AG10803 (cell line): ENCODE data around the gene ABHD12.

ENCODE experiments used
- DNase-seq: peaks from one replicate; pipeline ENCODE4 v3.0.0; 2010; ENCODE audit warnings: low read depth
- H3K4me3 ChIP-seq: 2 replicates; pipeline ENCODE4 v1.5.1; 2011; ENCODE audit warnings: mild to moderate bottlenecking, low read length, control low read depth
- TF ChIP-seq, protein P1 (sequence below): conservative IDR thresholded peaks from 2 replicates; pipeline ENCODE4 v1.5.1; 2011; ENCODE audit warnings: mild to moderate bottlenecking, low read length, control low read depth, inconsistent platforms

The ABHD12 gene

DNA sequence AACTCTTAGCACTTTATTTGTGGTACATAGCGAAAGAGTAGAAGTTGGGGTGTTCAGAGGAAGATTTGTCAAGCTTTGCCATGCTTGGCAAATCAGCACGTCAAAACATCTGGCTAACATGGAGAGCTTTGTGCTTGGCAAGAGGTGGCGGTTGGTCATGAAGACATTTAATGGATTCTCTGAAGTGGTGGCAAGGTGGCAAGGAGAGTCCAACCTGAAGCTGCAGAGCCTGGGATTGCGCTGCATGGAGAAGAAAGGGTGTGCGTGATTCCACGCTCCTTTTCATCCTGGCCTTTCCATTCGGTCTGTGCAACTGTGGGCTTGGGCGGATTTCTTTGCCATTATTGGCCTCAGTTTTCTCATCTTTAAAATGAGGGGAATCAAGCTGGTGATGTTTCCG is 139.6 kb downstream of the ABHD12 start:
- H3K4me3 ChIP-seq, result no peak overlapping the region
- no peak for DNase-seq
- TF ChIP-seq, protein P1, sequence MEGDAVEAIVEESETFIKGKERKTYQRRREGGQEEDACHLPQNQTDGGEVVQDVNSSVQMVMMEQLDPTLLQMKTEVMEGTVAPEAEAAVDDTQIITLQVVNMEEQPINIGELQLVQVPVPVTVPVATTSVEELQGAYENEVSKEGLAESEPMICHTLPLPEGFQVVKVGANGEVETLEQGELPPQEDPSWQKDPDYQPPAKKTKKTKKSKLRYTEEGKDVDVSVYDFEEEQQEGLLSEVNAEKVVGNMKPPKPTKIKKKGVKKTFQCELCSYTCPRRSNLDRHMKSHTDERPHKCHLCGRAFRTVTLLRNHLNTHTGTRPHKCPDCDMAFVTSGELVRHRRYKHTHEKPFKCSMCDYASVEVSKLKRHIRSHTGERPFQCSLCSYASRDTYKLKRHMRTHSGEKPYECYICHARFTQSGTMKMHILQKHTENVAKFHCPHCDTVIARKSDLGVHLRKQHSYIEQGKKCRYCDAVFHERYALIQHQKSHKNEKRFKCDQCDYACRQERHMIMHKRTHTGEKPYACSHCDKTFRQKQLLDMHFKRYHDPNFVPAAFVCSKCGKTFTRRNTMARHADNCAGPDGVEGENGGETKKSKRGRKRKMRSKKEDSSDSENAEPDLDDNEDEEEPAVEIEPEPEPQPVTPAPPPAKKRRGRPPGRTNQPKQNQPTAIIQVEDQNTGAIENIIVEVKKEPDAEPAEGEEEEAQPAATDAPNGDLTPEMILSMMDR, result no peak

DNA sequence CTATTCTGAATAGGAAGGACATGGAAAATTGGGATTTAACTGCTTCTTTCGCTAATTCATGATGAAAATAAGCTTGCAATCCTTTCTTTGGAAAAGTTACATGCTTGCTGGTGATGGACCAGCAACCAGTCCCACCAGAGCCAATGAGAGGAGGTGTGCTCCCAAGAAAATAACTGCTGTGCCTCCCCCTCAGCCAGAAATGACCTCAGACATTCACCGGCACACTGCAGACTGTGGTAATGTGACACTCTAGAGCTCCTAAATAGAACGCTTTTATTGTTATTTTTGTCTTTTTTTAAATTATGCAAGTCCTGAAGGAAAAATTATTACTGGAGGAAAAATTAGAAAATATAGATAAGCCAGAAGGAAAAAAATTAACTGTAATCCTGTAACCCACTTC is 140.1 kb downstream of the ABHD12 start:
- no peak for DNase-seq
- no peak overlapping the region for H3K4me3 ChIP-seq
- TF ChIP-seq, protein P1, result no peak
